IPS-20b (cell line): ENCODE data around the gene PRR23C.

Experiments used
- H3K27ac ChIP-seq: one replicate; pipeline ENCODE4 v1.5.1; 2013; ENCODE audit warnings: low read length
- H3K27me3 ChIP-seq: 2 replicates; pipeline ENCODE4 v1.6.1; 2013; ENCODE audit warnings: mild to moderate bottlenecking, low read length, inconsistent platforms; ENCODE audit not compliant: insufficient read depth
- H3K36me3 ChIP-seq: 2 replicates; pipeline ENCODE4 v1.6.1; 2013; ENCODE audit warnings: low read depth, mild to moderate bottlenecking, inconsistent platforms, low read length, moderate library complexity; ENCODE audit not compliant: insufficient read depth
- H3K4me1 ChIP-seq: 2 replicates; pipeline ENCODE4 v1.6.1; 2013; ENCODE audit warnings: mild to moderate bottlenecking, control low read depth, inconsistent platforms, low read length, moderate library complexity; ENCODE audit not compliant: insufficient read depth
- H3K4me3 ChIP-seq: 2 replicates; pipeline ENCODE4 v1.5.1; 2013; ENCODE audit warnings: mild to moderate bottlenecking, low read length, inconsistent platforms
- H3K9ac ChIP-seq: 2 replicates; pipeline ENCODE4 v1.6.1; 2013; ENCODE audit warnings: low read depth, mild to moderate bottlenecking, inconsistent platforms, low read length, moderate library complexity
- H3K9me3 ChIP-seq: 2 replicates; pipeline ENCODE4 v1.6.1; 2013; ENCODE audit warnings: mild to moderate bottlenecking, low read depth, low read length, inconsistent platforms; ENCODE audit not compliant: insufficient read depth

The PRR23C gene

DNA sequence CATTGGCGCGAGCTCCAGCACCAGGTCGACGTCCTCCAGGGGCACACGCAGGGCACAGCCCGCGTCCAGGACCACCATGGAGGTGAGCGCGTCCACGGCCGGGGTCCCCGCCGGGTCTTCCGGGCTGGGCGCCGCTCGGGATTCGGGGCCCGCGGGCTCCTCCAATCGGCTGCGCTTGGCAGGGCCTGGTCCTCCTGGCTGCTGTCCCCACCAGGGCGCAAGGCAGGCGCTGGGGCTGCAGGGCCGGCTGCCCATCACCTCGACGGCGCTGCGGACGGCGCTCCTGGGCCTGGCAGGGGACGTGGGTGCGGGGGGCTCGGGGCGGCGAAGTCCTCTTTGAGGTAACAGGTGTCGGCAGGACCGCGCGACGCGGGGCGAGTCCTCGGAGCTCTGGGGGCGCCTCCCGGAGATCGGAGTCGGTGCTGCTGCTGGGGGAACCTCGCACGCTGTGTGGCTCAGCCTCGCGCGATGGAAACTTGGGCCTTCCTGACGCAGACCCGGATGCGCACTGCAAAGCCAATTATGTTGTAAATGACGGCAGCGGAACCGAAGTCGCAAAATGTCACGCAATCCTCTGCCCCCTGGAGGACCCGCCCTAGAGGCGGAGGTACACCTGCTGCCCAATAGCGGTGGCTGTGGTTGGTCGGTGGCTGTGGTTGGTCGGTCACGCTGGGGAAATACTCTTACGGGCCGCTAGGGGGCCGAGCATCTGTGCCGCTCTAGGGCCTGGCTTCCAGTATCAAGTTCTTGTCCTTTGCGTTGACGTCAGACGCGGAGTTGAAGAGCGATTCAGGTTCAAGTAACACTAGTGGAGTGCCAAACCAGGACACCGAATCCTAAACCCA, at the start of gene PRR23C:
TSS of gene PRR23C (minus strand) at position 527 of the 845 bp plus-strand sequence. CDS start at position 255, 272 bp downstream.
- H3K4me1 ChIP-seq: no peaks in the 10 kb centered on the region

DNA sequence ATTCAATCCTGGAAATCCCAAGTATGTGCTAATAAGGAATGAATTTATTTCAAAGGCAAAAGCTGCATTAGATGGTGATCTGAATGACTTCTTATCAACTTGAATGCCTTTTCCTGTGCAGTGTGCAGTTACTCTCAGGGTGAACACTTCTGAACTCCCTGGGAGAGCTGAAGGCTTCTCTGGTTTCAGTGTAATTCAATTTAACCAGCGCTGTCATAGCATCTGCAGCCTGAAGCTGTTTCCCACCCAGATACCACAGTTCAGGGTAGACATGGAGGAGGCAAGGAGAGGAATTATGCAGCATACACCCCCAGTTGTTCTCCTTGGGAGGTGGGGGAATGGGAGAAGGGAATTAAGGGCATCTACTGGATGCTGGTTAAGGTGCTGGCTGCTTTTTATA, 49.1 kb upstream of the PRR23C start:
- Histone ChIP-seq H3K36me3 (no peaks in the 10 kb centered on the region), H3K9me3 (peaks cover 20% of the 10 kb centered on the region; the same call in 1 of the 2 replicates), H3K9ac (no peak overlapping the region), H3K27ac (no peak overlapping the region), H3K27me3 (no peaks in the 10 kb centered on the region), H3K4me1 (no peaks in the 10 kb centered on the region), H3K4me3 (no peak overlapping the region)

More for the DNA sequence above, at the start of gene PRR23C:
- Histone ChIP-seq H3K4me3 (no peak within 1 kb of the TSS), H3K36me3 (no peaks in the 10 kb centered on the region), H3K27ac (no peak within 1 kb of the TSS), H3K9ac (no peak within 1 kb of the TSS), H3K9me3 (no peaks in the 10 kb centered on the region), H3K27me3 (no peaks in the 10 kb centered on the region)

DNA sequence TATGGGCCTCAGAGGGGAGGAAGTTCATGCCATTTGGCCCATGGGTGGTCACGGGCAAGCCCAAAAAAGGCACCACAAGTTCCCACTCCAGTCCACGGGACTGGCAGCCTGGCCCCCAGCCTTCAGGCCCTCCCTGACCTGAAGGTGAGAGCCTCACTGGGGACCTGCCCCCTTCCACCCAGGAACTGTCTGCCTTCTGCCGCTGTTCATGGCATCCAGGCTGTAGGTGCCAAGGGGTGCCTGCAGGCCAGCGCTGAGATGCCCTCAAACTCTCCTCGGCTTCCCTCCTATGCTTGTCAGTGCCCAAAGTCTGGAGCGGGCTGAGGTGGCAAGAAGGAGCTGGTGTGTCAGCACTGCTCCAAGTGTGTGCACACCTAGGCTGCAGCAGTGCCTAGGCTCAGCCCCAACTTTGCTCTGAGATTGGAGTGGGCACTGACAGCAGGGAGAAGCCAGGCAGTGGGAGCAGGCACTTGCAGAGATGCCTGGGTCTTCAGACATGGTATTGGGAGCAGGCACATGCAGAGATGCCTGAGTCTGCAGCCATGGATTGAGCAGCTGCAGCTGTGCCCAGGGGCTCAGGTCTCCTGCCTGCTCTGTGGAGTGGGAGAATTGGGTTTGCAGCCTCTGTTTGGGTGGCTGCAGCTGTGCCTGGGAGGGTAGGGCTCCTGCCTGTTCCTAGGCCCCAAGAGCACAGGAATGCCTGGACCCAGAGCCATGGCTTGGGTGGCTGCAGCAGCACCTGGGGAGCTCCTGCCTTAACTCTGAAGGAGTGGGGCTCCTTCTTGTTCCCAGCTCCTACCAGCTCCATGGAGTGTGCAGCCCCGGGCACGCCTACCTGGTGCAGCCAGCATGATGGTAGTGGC, 44.0 kb upstream of the PRR23C start:
- H3K9me3 ChIP-seq: peaks cover 20% of the 10 kb centered on the region; the same call in 1 of the 2 replicates
- no peaks in the 10 kb centered on the region for H3K4me1 ChIP-seq
- H3K9ac ChIP-seq: no peak overlapping the region
- no peak overlapping the region for H3K4me3 ChIP-seq
- H3K27ac ChIP-seq: no peak overlapping the region
- no peaks in the 10 kb centered on the region for H3K36me3 ChIP-seq
- H3K27me3 ChIP-seq: no peaks in the 10 kb centered on the region

DNA sequence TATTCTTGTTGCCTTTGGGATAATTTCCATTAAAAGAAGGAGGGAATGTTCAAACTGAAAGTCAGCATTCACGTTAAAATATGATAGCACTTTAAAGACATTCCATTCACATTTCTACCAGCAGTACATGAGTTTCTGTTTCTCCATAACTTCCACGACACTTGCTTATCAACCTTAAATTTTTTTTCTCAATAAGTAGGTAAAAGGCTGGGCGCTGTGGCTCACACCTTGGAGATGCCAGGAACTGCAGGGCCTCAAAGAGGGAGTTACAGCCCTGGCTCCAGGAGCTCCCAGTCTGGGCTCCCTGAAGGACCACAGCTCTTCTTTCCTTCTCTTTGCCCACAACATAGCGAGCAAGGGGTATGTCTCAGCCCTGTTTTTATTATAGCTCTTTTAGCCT, 42.9 kb upstream of the PRR23C start:
- Histone ChIP-seq H3K27ac (no peak overlapping the region), H3K27me3 (no peaks in the 10 kb centered on the region), H3K36me3 (no peaks in the 10 kb centered on the region), H3K4me1 (no peaks in the 10 kb centered on the region), H3K9me3 (peaks cover 16% of the 10 kb centered on the region; the same call in 1 of the 2 replicates), H3K9ac (no peak overlapping the region), H3K4me3 (no peak overlapping the region)

DNA sequence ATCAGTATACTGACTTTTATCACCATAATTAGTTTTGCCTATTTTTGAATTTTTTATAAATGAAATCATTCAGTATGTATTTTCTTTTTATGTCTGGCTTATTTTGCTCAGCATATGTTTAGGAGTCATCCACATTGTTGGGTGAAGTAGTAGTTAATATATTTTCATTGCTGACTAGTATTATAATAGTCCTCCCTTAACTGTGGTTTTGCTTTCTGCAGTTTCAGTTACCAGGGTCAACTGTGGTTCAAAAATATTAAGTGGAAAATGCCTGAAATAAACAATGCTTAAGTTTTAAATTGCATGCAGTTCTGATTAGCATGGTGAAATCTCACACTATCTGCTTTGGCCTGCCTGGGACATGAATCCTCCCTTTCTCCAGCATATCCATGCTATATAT, 39.5 kb upstream of the PRR23C start:
- no peaks in the 10 kb centered on the region; the same call in 1 of the 2 replicates for H3K27me3 ChIP-seq
- H3K9me3 ChIP-seq: peaks cover 5% of the 10 kb centered on the region; the same call in 1 of the 2 replicates
- H3K4me3 ChIP-seq: no peak overlapping the region
- no peaks in the 10 kb centered on the region for H3K4me1 ChIP-seq
- no peak overlapping the region for H3K27ac ChIP-seq
- no peak overlapping the region for H3K9ac ChIP-seq
- no peaks in the 10 kb centered on the region for H3K36me3 ChIP-seq

DNA sequence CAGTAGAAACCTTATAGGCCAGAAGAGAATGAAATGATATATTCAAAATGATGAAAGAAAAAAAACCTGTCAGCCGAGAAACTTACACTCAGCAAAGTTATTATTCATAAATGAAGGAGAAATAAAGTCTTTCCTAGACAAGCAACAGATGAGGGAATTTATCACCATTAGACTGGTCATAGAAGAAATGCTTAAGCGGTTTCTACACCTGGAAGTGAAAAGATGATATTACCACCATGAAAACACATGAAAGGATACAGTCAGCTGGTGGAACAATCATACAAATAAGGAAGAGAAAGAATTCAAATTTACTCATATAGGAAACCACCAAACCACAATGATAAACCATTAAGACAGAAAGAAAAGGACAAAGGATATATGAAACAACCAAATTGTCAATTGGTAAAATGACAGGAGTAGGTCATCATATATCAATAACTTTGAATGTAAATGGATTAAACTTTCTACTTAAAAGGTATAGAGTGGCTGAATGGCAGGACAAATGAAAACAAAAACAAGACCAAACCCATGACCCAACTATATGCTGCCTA, 29.9 kb upstream of the PRR23C start:
- H3K4me3 ChIP-seq: no peak overlapping the region
- no peak overlapping the region for H3K27ac ChIP-seq
- no peaks in the 10 kb centered on the region for H3K27me3 ChIP-seq
- H3K9ac ChIP-seq: no peak overlapping the region
- no peaks in the 10 kb centered on the region for H3K9me3 ChIP-seq
- no peaks in the 10 kb centered on the region for H3K36me3 ChIP-seq
- H3K4me1 ChIP-seq: no peaks in the 10 kb centered on the region

DNA sequence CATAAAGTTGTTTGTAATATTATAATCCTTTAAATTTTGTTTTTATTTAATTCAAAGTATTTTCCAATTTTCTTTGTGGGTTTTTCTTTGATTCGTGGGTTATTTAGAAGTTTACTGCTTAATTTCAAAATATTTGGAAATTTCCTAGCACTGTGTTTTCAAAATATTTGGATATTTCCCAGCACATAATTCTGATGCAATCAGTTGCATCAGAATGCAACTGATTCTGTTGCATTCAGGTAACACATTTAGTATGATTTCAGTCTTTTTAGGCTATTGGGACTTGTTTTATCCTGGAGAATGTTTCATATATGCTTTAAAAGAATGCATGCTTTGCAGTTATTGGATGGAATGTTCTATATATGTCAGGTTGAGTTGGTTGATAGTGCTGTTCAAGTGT, 18.2 kb upstream of the PRR23C start:
- H3K9me3 ChIP-seq: no peaks in the 10 kb centered on the region
- no peak overlapping the region for H3K27ac ChIP-seq
- H3K9ac ChIP-seq: no peak overlapping the region
- no peak overlapping the region for H3K4me3 ChIP-seq
- no peaks in the 10 kb centered on the region for H3K4me1 ChIP-seq
- H3K36me3 ChIP-seq: no peaks in the 10 kb centered on the region
- no peaks in the 10 kb centered on the region for H3K27me3 ChIP-seq

DNA sequence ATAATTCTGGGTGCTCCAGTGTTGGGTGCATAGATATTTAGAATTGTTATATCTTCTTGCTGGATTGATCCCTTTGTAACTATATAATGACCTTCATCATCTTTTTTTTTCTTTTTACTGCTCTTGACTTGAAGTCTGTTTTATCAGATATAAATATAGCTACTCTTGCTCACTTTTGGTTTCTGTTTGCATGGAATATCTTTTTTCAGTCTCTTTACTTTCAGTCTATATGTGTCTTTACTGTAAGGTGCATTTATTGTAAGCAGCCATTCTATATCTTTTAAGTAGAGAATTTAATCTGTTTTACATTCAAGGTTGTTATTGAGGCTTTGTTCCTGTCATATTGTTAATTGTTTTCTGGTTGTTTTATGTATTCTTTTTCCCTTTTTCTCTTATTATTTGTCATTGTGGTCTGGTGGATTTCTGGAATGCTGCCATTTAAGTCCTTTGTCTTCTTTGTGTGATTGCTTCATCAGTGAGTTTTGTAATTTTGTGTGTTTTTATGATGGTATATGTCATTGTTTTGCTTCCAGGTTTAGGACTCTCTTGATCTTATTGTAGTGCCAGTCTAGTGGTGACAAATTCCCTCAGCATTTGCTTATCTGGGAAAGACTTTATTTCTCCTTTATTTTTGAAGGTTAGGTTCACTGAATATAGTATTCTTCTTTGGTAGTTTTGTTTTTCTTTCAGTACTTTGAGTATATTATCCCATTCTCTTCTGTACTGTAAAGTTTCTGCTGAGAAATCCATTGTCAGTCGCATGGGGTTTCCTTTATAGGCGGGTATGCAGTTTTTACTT, 8.3 kb upstream of the PRR23C start:
- Histone ChIP-seq H3K9me3 (peaks cover 10% of the 10 kb centered on the region), H3K9ac (no peak overlapping the region), H3K36me3 (no peaks in the 10 kb centered on the region), H3K27ac (no peak overlapping the region), H3K4me3 (no peak overlapping the region), H3K27me3 (no peaks in the 10 kb centered on the region), H3K4me1 (no peaks in the 10 kb centered on the region)

DNA sequence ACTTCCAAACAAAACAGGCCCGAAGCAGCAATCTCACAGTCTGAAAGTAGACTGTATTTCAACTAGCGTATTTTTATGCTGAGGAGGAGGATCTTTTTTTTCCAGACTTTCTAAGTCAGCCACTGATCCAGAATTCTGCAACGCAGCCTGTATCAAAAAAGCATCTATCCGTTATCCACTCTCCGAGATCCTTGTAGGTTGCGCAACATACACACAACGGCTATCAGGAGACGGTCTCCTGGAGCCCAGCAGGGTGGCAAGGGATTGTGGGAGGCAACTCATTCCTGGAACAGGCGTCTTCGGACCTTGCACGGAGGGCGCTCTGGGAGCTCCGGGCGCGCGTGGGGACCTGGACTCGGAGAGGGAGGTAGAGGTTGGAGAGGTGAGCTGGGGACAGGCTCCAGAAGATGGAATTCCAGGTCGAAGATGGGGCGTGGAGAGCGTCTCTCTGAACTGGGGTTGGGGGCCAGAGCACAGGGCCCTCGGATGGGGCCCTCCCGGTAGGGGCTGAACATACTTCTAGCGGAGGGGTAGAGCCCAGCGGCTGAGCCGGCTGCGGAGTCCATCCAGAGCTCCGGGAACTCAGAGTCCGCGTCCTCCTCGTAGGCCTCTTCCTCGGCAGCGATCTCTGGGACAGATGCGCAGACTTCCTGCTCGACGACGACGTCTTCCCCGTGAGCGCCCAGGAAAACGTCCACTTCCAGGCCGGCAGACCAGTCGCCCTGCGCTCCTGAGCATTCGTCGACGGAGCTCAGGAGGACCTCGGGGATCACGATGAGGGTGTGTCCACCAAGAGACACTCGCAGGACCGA, 932 bp downstream of the PRR23C start:
- Histone ChIP-seq H3K9me3 (no peaks in the 10 kb centered on the region), H3K9ac (no peak overlapping the region), H3K27ac (no peak overlapping the region), H3K4me1 (no peaks in the 10 kb centered on the region; the same call in 1 of the 2 replicates), H3K36me3 (no peaks in the 10 kb centered on the region), H3K4me3 (no peak overlapping the region), H3K27me3 (no peaks in the 10 kb centered on the region)

DNA sequence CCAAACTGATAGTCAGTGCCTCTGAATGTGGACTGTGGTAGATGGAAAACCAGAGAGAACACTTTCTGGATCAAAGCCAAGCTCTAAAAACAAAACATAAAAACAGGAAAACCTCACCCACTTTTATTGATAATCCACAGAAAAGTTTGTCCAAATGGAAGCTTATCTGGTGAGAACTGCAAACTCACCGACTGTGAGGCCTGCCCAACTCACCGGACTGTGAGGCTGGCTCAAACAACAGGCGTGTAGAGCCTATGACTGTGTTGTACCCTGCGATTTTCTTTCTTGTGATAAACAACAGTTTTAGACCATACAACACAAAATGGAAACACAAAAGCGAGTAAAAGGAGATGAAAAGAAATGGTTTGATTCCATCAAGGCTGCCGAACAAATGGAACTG, 7.2 kb downstream of the PRR23C start:
- no peaks in the 10 kb centered on the region; the same call in 1 of the 2 replicates for H3K4me1 ChIP-seq
- no peaks in the 10 kb centered on the region for H3K9me3 ChIP-seq
- no peak overlapping the region for H3K9ac ChIP-seq
- H3K4me3 ChIP-seq: no peak overlapping the region
- H3K27ac ChIP-seq: no peak overlapping the region
- H3K27me3 ChIP-seq: no peaks in the 10 kb centered on the region
- H3K36me3 ChIP-seq: no peaks in the 10 kb centered on the region
